Stimulated activated CD4-positive, alpha-beta T cell treated with anti-CD3 and anti-CD28 coated beads, Interleukin-1b, Interleukin-23, amount 100 ng/mL, for 48 hours (primary cell): ENCODE measurements around the gene GPR89B.
"Not testable (repeated sequence)": the region's sequence is repeated elsewhere in the genome, so short reads cannot be mapped to it uniquely, and the experiment has no call there.

ENCODE experiments used
- DNase-seq: peaks from one replicate; pipeline ENCODE4 v3.0.0-alpha.2; 2020

Gene GPR89B

DNA sequence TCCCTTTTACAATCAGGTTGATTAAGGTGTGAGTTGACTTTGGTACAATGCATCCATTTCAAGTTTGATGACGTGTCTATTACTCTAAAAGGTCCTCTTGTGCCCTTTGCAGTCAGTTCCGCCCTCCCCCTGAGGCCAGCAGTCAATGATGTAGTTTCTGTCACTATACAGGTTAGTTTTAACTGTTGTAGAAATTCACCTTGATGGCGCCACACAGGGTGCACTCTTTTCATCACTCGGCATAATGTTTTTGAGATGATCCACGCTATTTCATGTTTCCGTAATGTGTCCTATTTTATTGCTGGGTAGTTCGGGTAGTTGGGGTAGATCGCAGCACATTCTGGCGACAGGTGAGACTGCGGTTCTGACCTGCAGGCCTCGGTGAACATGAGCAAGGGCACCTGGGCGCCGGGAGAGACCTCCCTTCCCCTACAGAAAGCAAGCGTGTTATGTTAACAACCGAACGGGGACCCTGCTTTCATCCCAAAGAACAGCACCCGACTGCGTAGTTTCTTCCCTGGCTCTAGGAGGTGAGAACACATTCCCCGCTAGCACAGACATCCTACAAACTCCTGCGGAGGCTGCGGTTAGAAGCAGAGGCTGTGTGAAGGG is 109.7 kb downstream of the GPR89B start:
- DNase-seq = not testable (repeated sequence)

DNA sequence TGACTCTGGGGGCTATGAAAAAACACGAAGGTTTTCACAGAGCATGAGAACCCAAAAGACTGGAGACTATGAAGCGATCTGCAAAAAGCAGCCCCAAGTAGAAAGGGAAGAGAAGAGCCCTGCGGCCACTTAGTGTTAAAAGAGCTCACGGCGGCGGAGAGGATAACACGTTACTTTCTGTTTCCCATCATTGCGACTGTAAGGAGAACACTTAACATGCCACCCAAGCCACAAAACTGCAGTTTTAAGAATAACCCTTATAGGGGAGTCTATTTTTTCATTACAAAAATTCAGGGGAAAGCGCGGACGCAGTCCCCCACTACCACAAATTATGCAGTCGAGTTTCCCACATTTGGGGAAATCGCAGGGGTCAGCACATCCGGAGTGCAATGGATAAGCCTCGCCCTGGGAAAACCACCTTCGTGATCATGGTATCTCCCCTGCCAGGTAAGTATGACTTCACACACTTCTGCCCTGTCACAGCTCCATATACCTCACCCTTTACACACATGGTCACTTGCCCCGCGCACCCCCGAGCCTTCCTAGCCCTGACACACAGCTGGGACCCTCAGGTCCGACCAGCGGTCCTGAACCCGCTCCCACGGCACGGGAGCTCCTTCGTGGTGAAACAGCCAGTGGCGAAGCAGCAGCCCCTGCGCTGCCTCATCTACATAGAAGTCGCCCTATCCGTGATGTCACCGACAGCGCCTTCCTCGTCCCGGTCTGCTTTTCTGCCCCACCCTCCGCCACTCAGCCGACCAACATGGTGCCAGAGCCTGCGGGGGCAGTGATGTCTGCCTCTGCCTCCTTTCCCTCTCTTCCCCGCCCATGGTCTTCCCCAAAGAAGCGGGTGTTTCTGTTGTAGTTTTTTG is 110.5 kb downstream of the GPR89B start:
- peak; percentile 71 for DNase-seq
